Stimulated activated CD4-positive, alpha-beta T cell treated with anti-CD3 and anti-CD28 coated beads, Interleukin-12 subunit alpha, Interleukin-12 subunit beta, amount 100 ng/mL, for 4 hours (primary cell): ENCODE data around the gene SAA4.

Experiments used
- DNase-seq: peaks from one replicate; pipeline ENCODE4 v3.0.0-alpha.2; 2020

The SAA4 gene

GRCh38 chr11:18188796-18189195, 47.8 kb downstream of the SAA4 start:
- DNase-seq = no peak
